Measurements from ENCODE around the gene ACTA1.

ACTA1 gene

GRCh38 chr1:229452956-229453801 is 19.3 kb upstream of the ACTA1 start:
- in situ Hi-C loops (cut with HindIII; ENCODE audit: low pct_ligation_motif_present, low sequenced_read_pairs), result loop anchor here (25.0 kb wide), 1 partner anchor 191 kb away; the partner anchor contains the start of gene RAB4A
- Histone ChIP-seq H3K27me3 (replicated peaks) (no peaks in the 10 kb centered on the region), H3K36me3 (replicated peaks) (peaks cover 9% of the 10 kb centered on the region), H3K27ac (no peak overlapping the region), H3K4me3 (ENCODE audit: low read depth, low read length) (no peak overlapping the region)
- DNase-seq, result no peak
- TF ChIP-seq CTCF (IDR thresholded peaks at IDR 0.05; ENCODE audit: low read depth, low read length, missing control alignments), result peak; percentile 58

GRCh38 chr1:229448845-229449244 is 15.0 kb upstream of the ACTA1 start:
- TF ChIP-seq CTCF (IDR thresholded peaks at IDR 0.05; ENCODE audit: low read depth, low read length, missing control alignments), result no peak
- Histone ChIP-seq H3K27ac (no peak overlapping the region), H3K4me3 (ENCODE audit: low read depth, low read length) (no peak overlapping the region), H3K36me3 (replicated peaks) (peaks cover 9% of the 10 kb centered on the region), H3K27me3 (replicated peaks) (no peaks in the 10 kb centered on the region)
- no peak for DNase-seq
- in situ Hi-C loops (cut with HindIII; ENCODE audit: low pct_ligation_motif_present, low sequenced_read_pairs), result no loop called here

GRCh38 chr1:229448354-229448753 is 14.5 kb upstream of the ACTA1 start:
- H3K27me3 ChIP-seq (replicated peaks), result no peaks in the 10 kb centered on the region
- no peak overlapping the region for H3K27ac ChIP-seq
- H3K36me3 ChIP-seq (replicated peaks), result peaks cover 6% of the 10 kb centered on the region
- TF ChIP-seq CTCF (IDR thresholded peaks at IDR 0.05; ENCODE audit: low read depth, low read length, missing control alignments), result no peak
- in situ Hi-C loops (cut with HindIII; ENCODE audit: low pct_ligation_motif_present, low sequenced_read_pairs), result no loop called here
- no peak overlapping the region for H3K4me3 ChIP-seq (ENCODE audit: low read depth, low read length)
- DNase-seq, result no peak

GRCh38 chr1:229447809-229448252 is 13.9 kb upstream of the ACTA1 start:
- Histone ChIP-seq H3K27ac (no peak overlapping the region), H3K36me3 (replicated peaks) (peaks cover 6% of the 10 kb centered on the region), H3K27me3 (replicated peaks) (no peaks in the 10 kb centered on the region), H3K4me3 (ENCODE audit: low read depth, low read length) (no peak overlapping the region)
- no peak for TF ChIP-seq CTCF (IDR thresholded peaks at IDR 0.05; ENCODE audit: low read depth, low read length, missing control alignments)
- no peak for DNase-seq
- in situ Hi-C loops (cut with HindIII; ENCODE audit: low pct_ligation_motif_present, low sequenced_read_pairs), result no loop called here

- H3K4me3 ChIP-seq (ENCODE audit: low read depth, low read length), result no peak overlapping the region
- TF ChIP-seq CTCF (IDR thresholded peaks at IDR 0.05; ENCODE audit: low read depth, low read length, missing control alignments), result no peak
- H3K36me3 ChIP-seq (replicated peaks), result peaks cover 6% of the 10 kb centered on the region
- no peak for DNase-seq
- in situ Hi-C loops (cut with HindIII; ENCODE audit: low pct_ligation_motif_present, low sequenced_read_pairs), result no loop called here
- no peaks in the 10 kb centered on the region for H3K27me3 ChIP-seq (replicated peaks)
- H3K27ac ChIP-seq, result no peak overlapping the region
These were observed 11.9 kb upstream of the ACTA1 start for GRCh38 chr1:229445828-229446227.
